Measurements from ENCODE around the gene TNS3. TPM values are rescaled to one million over a fixed set of nuclear protein-coding genes. Genes with fewer than 3 reads are reported as not detected.
A peak's percentile ranks its signal among the peaks of the same experiment; 100 is the strongest.

Gene TNS3
- total and polyA plus RNA-seq, 2 donors (not counting 3 experiments of a cell fraction or from before 2014, with no cell fraction given): 10.4 to 45.1 TPM

- Histone ChIP-seq H3K4me1 (ENCODE audit: control insufficient read depth, extremely low read depth, insufficient read depth, low read length) (no peaks in the 10 kb centered on the region), H3K27ac (ENCODE audit: insufficient read depth, low read depth, low read length) (no peak overlapping the region), H2AFZ (ENCODE audit: low read depth, low read length) (no peak overlapping the region), H3K79me2 (ENCODE audit: control insufficient read depth, insufficient read depth, low read length) (no peaks in the 10 kb centered on the region), H3K36me3 (ENCODE audit: control insufficient read depth in 2 of 2, extremely low read depth in 1 of 2, insufficient read depth in 2 of 2, low read length in 2 of 2) (peaks cover 0 to 5% of the 10 kb centered on the region in 2 experiments), H3K9me3 (replicated peaks; ENCODE audit: control insufficient read depth, insufficient read depth, low read length) (no peaks in the 10 kb centered on the region), H3K4me2 (ENCODE audit: insufficient read depth, low read length) (no peak overlapping the region), H3K4me3 (replicated peaks in 1 of 3; ENCODE audit: insufficient read depth in 1 of 3, low read depth in 1 of 3, low read length in 3 of 3) (no peak overlapping the region), H3K9ac (replicated peaks; ENCODE audit: extremely low read depth, insufficient read depth, low read length) (no peak overlapping the region), H4K20me1 (replicated peaks; ENCODE audit: control insufficient read depth, extremely low read depth, insufficient read depth, low read length) (no peaks in the 10 kb centered on the region), H3K9me1 (replicated peaks; ENCODE audit: control insufficient read depth, extremely low read depth, insufficient read depth, low read length) (no peaks in the 10 kb centered on the region), H3K27me3 (ENCODE audit: control insufficient read depth in 2 of 2, insufficient read depth in 2 of 2, low read length in 2 of 2) (no peaks in the 10 kb centered on the region)
- intact Hi-C loops (cut with micrococcal nuclease) (loop anchor here (5.0 kb wide), 1 partner anchor 105 kb away; no protein-coding TSS in a partner anchor), dilution Hi-C loops (cut with MboI; ENCODE audit: extremely low pct_ligation_motif_present, low sequenced_read_pairs) (no loop called here)
- POLR2A ChIA-PET: no interaction called here
- FAIRE-seq (peak; percentile 54), DNase-seq (ENCODE audit: low read depth, low spot score) (peak; percentile 32)
- TF ChIP-seq GATA2 (IDR thresholded peaks at IDR 0.05; ENCODE audit: insufficient read depth, insufficient read length, low read depth, low read length) (no peak), POLR2A (IDR thresholded peaks at IDR 0.05; ENCODE audit: low read depth, low read length) (no peak), EZH2 (IDR thresholded peaks at IDR 0.05; ENCODE audit: borderline replicate concordance, low read depth, low read length, severe bottlenecking) (no peak), MYC (IDR thresholded peaks at IDR 0.05; ENCODE audit: low read depth, low read length) (no peak), FOS (IDR thresholded peaks at IDR 0.05; ENCODE audit: borderline replicate concordance, insufficient read depth, low read length) (no peak), JUN (IDR thresholded peaks at IDR 0.05; ENCODE audit: borderline replicate concordance, insufficient read depth, insufficient read length, low read depth) (no peak), POLR2AphosphoS5 (IDR thresholded peaks at IDR 0.05; ENCODE audit: insufficient read depth, low read depth, low read length) (no peak)
- TF ChIP-seq, protein P1, sequence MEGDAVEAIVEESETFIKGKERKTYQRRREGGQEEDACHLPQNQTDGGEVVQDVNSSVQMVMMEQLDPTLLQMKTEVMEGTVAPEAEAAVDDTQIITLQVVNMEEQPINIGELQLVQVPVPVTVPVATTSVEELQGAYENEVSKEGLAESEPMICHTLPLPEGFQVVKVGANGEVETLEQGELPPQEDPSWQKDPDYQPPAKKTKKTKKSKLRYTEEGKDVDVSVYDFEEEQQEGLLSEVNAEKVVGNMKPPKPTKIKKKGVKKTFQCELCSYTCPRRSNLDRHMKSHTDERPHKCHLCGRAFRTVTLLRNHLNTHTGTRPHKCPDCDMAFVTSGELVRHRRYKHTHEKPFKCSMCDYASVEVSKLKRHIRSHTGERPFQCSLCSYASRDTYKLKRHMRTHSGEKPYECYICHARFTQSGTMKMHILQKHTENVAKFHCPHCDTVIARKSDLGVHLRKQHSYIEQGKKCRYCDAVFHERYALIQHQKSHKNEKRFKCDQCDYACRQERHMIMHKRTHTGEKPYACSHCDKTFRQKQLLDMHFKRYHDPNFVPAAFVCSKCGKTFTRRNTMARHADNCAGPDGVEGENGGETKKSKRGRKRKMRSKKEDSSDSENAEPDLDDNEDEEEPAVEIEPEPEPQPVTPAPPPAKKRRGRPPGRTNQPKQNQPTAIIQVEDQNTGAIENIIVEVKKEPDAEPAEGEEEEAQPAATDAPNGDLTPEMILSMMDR (IDR thresholded peaks at IDR 0.05; ENCODE audit: extremely low read depth in 1 of 2, insufficient read depth in 1 of 2, low read depth in 1 of 2, low read length in 2 of 2): no peak
- TF ChIP-seq, protein P2, sequence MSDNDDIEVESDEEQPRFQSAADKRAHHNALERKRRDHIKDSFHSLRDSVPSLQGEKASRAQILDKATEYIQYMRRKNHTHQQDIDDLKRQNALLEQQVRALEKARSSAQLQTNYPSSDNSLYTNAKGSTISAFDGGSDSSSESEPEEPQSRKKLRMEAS (IDR thresholded peaks at IDR 0.05; ENCODE audit: insufficient read depth, insufficient read length): no peak
- CTCF ChIA-PET: interaction anchor here (1.0 kb wide), 1 partner anchor 106 kb away, joined by 3 read pairs; no protein-coding TSS in a partner anchor
- no TSS peak for BruUV-seq (replicated peaks)
Observed at GRCh38 chr7:47371733-47372368, 210.1 kb downstream of the TNS3 start.

Data from endothelial cell of umbilical vein (primary cell).